Measurements from ENCODE around the gene MYO9A.

DNA sequence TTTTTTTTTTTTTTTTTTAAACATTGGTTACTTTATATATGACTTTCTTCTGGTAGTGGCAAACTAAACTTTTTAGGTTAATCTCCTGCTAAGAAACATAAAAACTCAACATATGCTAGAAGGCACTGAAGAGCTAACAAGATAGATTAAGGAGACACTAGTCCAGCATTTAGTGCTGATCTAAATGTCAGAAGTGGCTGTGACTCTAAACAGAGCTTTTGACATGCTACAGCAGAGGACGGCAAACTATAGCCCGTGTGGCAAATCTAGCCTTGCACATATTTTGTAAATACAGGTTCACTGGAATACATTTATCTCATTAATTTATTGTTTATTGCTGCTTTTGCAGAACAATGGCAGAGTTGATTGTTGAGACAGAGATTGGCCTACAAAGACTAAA lies 287.0 kb downstream of the MYO9A start:
- TF ChIP-seq, protein P1, sequence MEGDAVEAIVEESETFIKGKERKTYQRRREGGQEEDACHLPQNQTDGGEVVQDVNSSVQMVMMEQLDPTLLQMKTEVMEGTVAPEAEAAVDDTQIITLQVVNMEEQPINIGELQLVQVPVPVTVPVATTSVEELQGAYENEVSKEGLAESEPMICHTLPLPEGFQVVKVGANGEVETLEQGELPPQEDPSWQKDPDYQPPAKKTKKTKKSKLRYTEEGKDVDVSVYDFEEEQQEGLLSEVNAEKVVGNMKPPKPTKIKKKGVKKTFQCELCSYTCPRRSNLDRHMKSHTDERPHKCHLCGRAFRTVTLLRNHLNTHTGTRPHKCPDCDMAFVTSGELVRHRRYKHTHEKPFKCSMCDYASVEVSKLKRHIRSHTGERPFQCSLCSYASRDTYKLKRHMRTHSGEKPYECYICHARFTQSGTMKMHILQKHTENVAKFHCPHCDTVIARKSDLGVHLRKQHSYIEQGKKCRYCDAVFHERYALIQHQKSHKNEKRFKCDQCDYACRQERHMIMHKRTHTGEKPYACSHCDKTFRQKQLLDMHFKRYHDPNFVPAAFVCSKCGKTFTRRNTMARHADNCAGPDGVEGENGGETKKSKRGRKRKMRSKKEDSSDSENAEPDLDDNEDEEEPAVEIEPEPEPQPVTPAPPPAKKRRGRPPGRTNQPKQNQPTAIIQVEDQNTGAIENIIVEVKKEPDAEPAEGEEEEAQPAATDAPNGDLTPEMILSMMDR (IDR thresholded peaks at IDR 0.05): no peak
- TF ChIP-seq POLR2A (IDR thresholded peaks at IDR 0.05) (no peak), POLR2AphosphoS5 (IDR thresholded peaks at IDR 0.05) (no peak)

All from breast epithelium (tissue), 3 donors.